Endodermal cell (in vitro differentiated cells): ENCODE results near the gene MAP4K2. TPM values are rescaled to one million over a fixed set of nuclear protein-coding genes. Genes with fewer than 3 reads are reported as not detected.

ENCODE experiments used
- DNase-seq: peaks from one replicate; pipeline ENCODE4 v3.0.0-alpha.2; 2017
- H3K27ac ChIP-seq: 2 replicates; pipeline ENCODE4 v1.5.1; 2013; ENCODE audit warnings: mild to moderate bottlenecking, low read depth, low read length, moderate library complexity
- H3K27me3 ChIP-seq: 2 replicates; pipeline ENCODE4 v1.6.1; 2013; ENCODE audit warnings: mild to moderate bottlenecking, low read length, moderate library complexity; ENCODE audit not compliant: insufficient read depth, control insufficient read depth, poor library complexity, severe bottlenecking
- H3K36me3 ChIP-seq: 2 replicates; pipeline ENCODE4 v1.7.0; 2013; ENCODE audit warnings: mild to moderate bottlenecking, low read length, moderate library complexity; ENCODE audit not compliant: control insufficient read depth, insufficient read depth
- H3K4me1 ChIP-seq: one replicate; pipeline ENCODE4 v1.7.0; 2013; ENCODE audit warnings: low read length; ENCODE audit not compliant: control insufficient read depth, insufficient read depth
- H3K4me3 ChIP-seq: 2 replicates; pipeline ENCODE4 v1.5.1; 2013; ENCODE audit warnings: mild to moderate bottlenecking, low read length, moderate library complexity
- H3K9ac ChIP-seq: 2 replicates; pipeline ENCODE4 v1.6.1; 2013; ENCODE audit warnings: mild to moderate bottlenecking, low read length, moderate library complexity; ENCODE audit not compliant: poor library complexity, severe bottlenecking; ENCODE audit errors: extremely low read depth
- H3K9me3 ChIP-seq: 2 replicates; pipeline ENCODE4 v1.6.1; 2013; ENCODE audit warnings: mild to moderate bottlenecking, low read length, moderate library complexity; ENCODE audit not compliant: control insufficient read depth
- H3K27ac Mint-ChIP-seq: 2 replicates; pipeline ENCODE4 v1.8.0; 2020; ENCODE audit warnings: mixed read lengths
- H3K27me3 Mint-ChIP-seq: 2 replicates; pipeline ENCODE4 v1.8.0; 2021; ENCODE audit warnings: mild to moderate bottlenecking, mixed read lengths; ENCODE audit not compliant: insufficient read depth
- H3K36me3 Mint-ChIP-seq: 2 replicates; pipeline ENCODE4 v1.8.0; 2020; ENCODE audit warnings: low read depth, mixed read lengths
- H3K4me1 Mint-ChIP-seq: 2 replicates; pipeline ENCODE4 v1.8.0; 2020; ENCODE audit warnings: mixed read lengths
- H3K4me3 Mint-ChIP-seq: 2 replicates; pipeline ENCODE4 v1.8.0; 2020; ENCODE audit warnings: mild to moderate bottlenecking, moderate library complexity, mixed read lengths
- H3K9me3 Mint-ChIP-seq: 2 replicates; pipeline ENCODE4 v1.8.0; 2020; ENCODE audit warnings: mild to moderate bottlenecking, mixed read lengths
- CTCF ChIP-seq: fragments of 200-600 bp; sonication (generic); conservative IDR thresholded peaks from 2 replicates; pipeline ENCODE4 v1.5.0; 2021; ENCODE audit warnings: antibody characterized with exemption, mild to moderate bottlenecking
- WGBS, 2 experiments: methylation state at CpG; one replicate each; pipeline versions ENCODE4 v1.1.5 to v1.1.7; 2013; ENCODE audit warnings: missing lambda C conversion rate in 2 of 2, mixed read lengths in 1 of 2; ENCODE audit not compliant: insufficient coverage in 1 of 2, insufficient read length in 1 of 2; 5-methylcytosine and 5-hydroxymethylcytosine counted together
- total RNA-seq, 2 donors: library from RNA; stranded (reverse); fragmentation: NEBNext Ultra II Directional in 1 of 2; extraction: Animal tissue kit (Norgen Biotek cat#: 25700) in 1 of 2; gene quantifications; 2 replicates in 1 of 2; 3 replicates in 1 of 2; pipeline ENCODE4 v1.2.1, GENCODE V29; 2021

MAP4K2 gene
- total RNA-seq, 2 donors from 2014 or later: 24.7 to 32.4 TPM

DNA sequence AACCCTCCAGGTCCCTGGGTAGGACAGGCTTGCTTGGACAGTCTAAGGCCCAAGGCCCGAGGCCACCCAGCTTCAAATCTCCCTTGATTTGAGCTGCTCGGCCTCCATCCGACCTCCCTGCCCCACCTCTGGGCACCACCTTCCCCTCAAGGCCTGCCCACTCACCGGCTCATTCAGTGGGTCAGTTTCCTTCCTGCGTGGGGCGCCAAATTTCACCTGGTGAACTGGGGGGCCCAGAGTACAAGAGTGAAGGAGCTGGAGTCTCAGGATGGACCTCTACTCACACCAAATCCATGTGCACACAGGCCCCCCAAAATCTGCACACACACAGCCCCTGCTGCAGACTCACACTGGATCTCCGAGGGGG is 3.8 kb downstream of the MAP4K2 start:
- no peaks in the 10 kb centered on the region for H3K27me3 ChIP-seq
- H3K9ac ChIP-seq: no peak overlapping the region
- Mint-ChIP-seq H3K27me3 (no peaks in the 10 kb centered on the region), H3K36me3 (peaks cover 7% of the 10 kb centered on the region), H3K4me3 (no peak overlapping the region), H3K4me1 (peaks cover 8% of the 10 kb centered on the region), H3K9me3 (no peaks in the 10 kb centered on the region), H3K27ac (no peak overlapping the region)
- WGBS, 2 experiments: 84 to 100% methylated on average over 2 to 7 of the region's 7 CpGs
- no peak for DNase-seq
- H3K4me3 ChIP-seq: no peak overlapping the region
- no peak for TF ChIP-seq CTCF
- H3K9me3 ChIP-seq: no peaks in the 10 kb centered on the region
- no peaks in the 10 kb centered on the region for H3K4me1 ChIP-seq
- H3K36me3 ChIP-seq: peaks cover 14% of the 10 kb centered on the region
- H3K27ac ChIP-seq: no peak overlapping the region

DNA sequence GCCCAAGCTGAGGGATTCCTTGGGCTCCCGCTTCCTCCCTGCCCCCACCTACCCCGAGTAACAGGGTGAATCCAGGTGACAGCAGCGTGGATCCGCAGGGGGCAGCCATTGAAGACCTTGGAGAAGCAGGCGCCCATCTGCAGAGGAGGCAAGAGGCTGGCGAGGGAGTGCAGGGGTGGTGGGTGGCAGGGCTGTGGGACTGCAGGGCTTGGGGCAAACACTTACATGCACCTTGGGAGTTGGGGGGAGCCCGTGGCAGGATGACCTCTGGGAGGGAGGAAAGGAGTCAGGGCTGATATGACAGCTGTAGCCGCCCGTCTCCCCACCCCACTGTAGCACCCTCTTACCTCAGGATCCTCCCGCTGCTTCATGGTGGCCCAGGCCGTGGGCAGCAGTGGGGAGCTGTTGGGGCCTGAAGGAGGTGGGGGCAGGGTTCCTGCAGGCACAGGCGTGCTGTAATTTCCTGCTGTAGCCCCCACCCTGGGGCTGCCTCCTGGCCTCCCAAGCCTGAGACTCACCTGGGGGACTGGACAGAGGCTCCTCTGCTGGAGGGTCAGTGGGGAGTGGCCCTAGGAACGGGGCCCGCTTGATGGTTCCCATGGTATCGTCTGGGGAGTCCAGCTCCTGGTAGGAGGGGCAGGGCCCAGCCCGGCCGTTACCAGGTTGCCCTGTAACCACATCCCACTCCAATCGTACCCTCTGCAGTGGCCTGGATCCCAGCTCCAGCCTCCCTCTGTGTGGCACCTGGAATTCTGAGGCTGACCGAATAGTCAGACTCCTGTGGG is 6.1 kb downstream of the MAP4K2 start:
- 91 to 95% methylated on average over 8 to 19 of the region's 19 CpGs for WGBS, 2 experiments
- no peak overlapping the region for H3K9ac ChIP-seq

GRCh38 chr11:64796047-64796756 is 6.8 kb downstream of the MAP4K2 start:
- H3K27ac Mint-ChIP-seq: no peak overlapping the region
- no peak overlapping the region for H3K9ac ChIP-seq
- H3K4me3 ChIP-seq: no peak overlapping the region
- no peaks in the 10 kb centered on the region for H3K9me3 ChIP-seq
- no peak overlapping the region for H3K4me3 Mint-ChIP-seq
- no peak for TF ChIP-seq CTCF
- WGBS, 2 experiments: 90 to 94% methylated on average over 5 to 19 of the region's 19 CpGs
- H3K27me3 ChIP-seq: no peaks in the 10 kb centered on the region
- no peaks in the 10 kb centered on the region for H3K27me3 Mint-ChIP-seq
- peaks cover 7% of the 10 kb centered on the region for H3K36me3 Mint-ChIP-seq
- no peak overlapping the region for H3K27ac ChIP-seq
- H3K4me1 ChIP-seq: no peaks in the 10 kb centered on the region
- no peak for DNase-seq
- H3K4me1 Mint-ChIP-seq: no peaks in the 10 kb centered on the region
- peaks cover 14% of the 10 kb centered on the region for H3K36me3 ChIP-seq
- H3K9me3 Mint-ChIP-seq: no peaks in the 10 kb centered on the region

More for the DNA sequence above, 6.1 kb downstream of the MAP4K2 start:
- Histone ChIP-seq H3K4me1 (no peaks in the 10 kb centered on the region), H3K36me3 (peaks cover 14% of the 10 kb centered on the region), H3K4me3 (no peak overlapping the region), H3K27ac (no peak overlapping the region), H3K27me3 (no peaks in the 10 kb centered on the region), H3K9me3 (no peaks in the 10 kb centered on the region)
- Mint-ChIP-seq H3K36me3 (peaks cover 7% of the 10 kb centered on the region), H3K27me3 (no peaks in the 10 kb centered on the region), H3K4me1 (no peaks in the 10 kb centered on the region), H3K4me3 (no peak overlapping the region), H3K9me3 (no peaks in the 10 kb centered on the region), H3K27ac (no peak overlapping the region)
- TF ChIP-seq CTCF: no peak
- no peak for DNase-seq
